GM20431 (cell line): ENCODE measurements around the gene NR2C2.

Experiments used
- in situ Hi-C: fragments of 300-500 bp; cut with MseI, MboI; formaldehyde crosslinking; loops from one replicate; pipeline ENCODE4 v1.15.0; 2020; ENCODE audit warnings: low sequenced_read_pairs; ENCODE audit not compliant: unreplicated experiment

Gene NR2C2

DNA sequence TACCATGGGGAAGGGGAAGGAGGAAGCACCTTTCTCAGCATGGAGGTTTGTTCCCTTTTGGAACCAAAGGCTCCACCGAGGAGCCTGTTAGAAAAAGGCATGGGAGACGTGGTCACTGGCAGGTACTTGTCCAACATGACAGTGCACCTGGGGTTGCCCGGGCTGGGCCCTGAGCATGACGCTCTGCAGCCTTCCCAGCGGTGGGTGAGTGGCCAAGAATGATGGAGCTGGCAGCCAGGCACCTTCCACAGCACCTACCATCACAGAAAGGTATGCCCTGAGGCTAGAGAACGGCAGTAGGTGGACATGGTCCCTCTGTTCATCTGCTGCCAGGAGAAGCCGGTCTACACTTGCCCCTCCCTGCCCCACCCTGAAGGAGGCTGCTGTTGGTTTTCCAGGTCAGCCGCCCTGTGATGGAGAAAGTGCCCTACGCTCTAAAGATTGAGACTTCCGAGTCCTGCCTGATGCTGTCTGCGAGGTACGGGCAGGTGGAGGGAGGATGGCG lies 29.0 kb upstream of the NR2C2 start:
- in situ Hi-C loops, result loop anchor here (25.0 kb wide), 1 partner anchor 281 kb away; no protein-coding TSS in a partner anchor

- in situ Hi-C loops, result loop anchor here (25.0 kb wide), 1 partner anchor 283 kb away; no protein-coding TSS in a partner anchor
These were observed 26.8 kb upstream of the NR2C2 start for GRCh38 chr3:14920536-14920935.

GRCh38 chr3:14921034-14921616 lies 26.3 kb upstream of the NR2C2 start:
- in situ Hi-C loops, result loop anchor here (25.0 kb wide), 1 partner anchor 284 kb away; no protein-coding TSS in a partner anchor

GRCh38 chr3:14921811-14922705 lies 25.3 kb upstream of the NR2C2 start:
- in situ Hi-C loops, result loop anchor here (25.0 kb wide), 1 partner anchor 285 kb away; no protein-coding TSS in a partner anchor

DNA sequence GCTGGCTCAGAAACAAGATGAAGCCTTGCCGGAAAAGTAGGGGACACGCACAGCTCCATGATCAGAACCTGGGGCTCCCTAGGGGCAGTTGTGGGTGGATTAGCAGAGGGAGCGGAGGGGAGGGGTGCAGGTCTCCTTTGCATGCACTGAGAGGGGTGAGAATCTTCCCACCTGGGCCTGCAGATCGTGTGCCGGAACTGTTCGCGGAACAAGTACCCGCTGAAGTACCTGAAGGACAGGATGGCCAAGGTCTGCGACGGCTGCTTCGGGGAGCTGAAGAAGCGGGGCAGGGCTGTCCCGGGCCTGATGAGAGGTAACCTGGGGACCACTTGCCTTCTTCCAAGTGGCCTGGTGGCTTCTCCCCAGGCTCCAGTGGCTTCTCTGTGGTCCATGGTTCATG lies 24.5 kb upstream of the NR2C2 start:
- in situ Hi-C loops, result loop anchor here (25.0 kb wide), 1 partner anchor 286 kb away; no protein-coding TSS in a partner anchor

GRCh38 chr3:14923476-14923875 lies 23.9 kb upstream of the NR2C2 start:
- in situ Hi-C loops, result loop anchor here (25.0 kb wide), 1 partner anchor 286 kb away; no protein-coding TSS in a partner anchor

- in situ Hi-C loops, result no loop called here
These were observed 21.4 kb upstream of the NR2C2 start for GRCh38 chr3:14925729-14926591.

DNA sequence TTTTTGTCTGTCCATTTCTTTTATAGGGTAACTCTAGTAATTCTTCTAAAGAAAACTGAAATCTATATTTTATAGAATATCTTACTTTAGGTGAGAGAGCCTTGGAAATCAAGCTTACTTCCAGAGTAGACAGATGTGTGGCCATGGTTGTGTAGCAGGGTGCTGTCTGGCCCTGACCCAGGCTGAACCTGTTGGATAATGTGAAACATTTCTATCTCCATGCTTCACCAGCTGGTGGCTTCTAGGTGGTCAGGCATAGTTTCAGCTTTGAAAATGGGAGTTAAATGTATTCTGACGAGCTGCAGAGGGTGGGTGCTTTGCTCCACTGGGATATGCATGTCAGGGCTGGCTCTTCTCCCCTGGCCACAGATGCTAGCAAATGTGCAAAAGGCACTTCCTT lies 20.8 kb upstream of the NR2C2 start:
- in situ Hi-C loops, result no loop called here

GRCh38 chr3:14927308-14927707 lies 20.1 kb upstream of the NR2C2 start:
- in situ Hi-C loops, result no loop called here

DNA sequence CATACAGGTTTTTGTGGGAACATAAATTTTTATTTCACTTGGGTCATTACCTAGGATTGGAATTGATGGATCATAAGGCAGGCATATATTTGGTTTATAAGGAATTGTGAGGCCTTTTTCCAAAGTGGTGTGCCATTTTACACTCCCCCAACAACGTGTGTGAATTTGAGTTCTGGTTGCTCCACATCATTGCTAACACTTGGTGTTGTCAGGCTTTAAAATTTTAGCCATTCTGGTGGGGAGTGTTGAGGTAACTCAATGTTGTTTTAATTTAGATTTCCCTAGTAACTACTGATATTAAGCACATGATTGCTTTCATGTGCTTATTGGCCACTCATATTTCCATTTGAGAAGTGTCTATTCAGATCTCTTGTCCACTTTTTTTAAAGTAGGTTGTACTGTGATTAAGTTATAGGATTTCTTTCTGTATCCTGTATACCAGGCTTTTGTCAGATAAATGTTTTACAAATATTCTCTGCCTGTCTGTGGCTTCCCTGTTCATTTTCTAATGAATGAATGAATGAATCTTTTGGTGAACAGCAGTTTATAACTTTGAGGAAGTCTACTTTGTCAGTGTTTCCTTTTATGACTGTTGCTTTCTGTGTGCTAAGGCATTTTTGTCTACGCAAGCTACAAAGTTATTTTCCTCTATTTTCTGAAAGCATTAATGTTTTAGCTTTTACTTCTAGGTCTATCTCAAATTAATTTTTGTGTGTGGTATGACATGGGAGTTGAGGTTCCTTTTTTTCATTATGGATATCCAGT lies 17.9 kb upstream of the NR2C2 start:
- in situ Hi-C loops, result no loop called here

DNA sequence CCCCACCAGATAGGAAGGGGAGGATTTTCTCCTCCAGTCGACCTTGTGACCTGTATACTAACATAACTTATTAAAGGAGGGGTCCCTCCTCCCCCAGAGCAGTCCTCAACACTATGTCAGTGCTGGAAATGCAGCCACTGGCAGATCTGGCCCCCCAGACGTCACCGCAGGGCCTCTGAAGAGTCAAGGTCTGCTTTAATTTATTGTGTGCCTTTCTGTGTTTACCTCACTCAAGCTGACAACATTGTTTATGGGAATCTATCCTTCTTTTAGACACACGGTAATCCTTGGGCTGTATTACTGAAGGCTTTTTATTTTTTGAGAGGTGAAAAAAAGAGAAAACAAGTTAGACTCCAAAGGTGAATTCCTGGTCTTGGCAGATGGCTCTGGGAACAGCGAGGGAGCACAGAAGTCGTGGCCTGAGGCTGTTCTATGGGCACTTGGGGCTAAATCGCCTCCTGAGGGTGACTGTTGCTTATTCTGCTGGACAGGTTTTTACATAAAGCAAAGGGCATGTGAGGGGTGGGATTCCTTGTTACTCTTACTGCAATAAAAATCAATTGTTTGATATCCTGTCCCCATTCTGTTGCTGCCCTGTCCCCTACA lies 13.5 kb upstream of the NR2C2 start:
- in situ Hi-C loops, result no loop called here

GRCh38 chr3:14935592-14936345 lies 11.6 kb upstream of the NR2C2 start:
- in situ Hi-C loops, result no loop called here

DNA sequence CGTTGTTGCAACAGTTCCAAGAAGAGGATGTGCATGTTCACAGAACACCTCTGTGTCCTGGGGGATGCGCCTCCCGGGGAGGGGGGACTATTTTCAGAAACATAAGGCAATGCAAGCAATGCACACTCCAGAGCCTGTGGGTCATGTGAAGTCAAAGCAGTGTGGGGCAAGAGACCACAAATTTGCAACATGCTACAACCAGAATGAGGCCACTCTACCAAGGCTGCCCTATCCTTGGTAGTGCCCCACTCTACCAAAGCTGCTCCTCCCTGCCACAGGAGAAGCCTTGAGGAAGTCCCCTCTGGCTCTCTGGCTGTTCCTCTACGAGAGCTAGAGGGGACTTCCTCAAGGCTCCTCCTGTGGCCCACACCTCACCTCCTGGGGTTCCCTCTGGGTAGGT lies 8.4 kb upstream of the NR2C2 start:
- in situ Hi-C loops, result no loop called here

DNA sequence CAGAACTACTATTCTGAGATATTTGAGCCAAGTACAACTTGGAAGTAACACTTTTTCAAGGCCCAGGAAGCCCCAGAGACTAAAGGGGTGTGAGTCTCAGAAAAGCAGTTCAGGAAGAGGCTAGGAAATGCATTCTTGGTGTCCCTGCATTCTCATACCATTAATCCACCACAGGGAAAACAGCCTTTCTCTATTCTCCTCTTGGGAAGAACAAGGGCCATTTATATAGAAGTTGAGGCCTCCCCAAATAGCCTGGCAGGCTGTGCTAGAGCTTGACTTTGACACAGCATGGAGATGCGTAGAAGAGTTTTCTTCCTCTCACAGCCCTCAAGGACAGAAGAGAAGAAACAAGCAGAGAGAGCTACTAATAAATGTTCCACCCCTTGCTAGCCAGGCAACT lies 5.5 kb upstream of the NR2C2 start:
- in situ Hi-C loops, result no loop called here

- in situ Hi-C loops, result no loop called here
These were observed 4.3 kb upstream of the NR2C2 start for GRCh38 chr3:14943042-14943441.

- in situ Hi-C loops, result no loop called here
These were observed 1.1 kb upstream of the NR2C2 start for GRCh38 chr3:14946236-14946635.

DNA sequence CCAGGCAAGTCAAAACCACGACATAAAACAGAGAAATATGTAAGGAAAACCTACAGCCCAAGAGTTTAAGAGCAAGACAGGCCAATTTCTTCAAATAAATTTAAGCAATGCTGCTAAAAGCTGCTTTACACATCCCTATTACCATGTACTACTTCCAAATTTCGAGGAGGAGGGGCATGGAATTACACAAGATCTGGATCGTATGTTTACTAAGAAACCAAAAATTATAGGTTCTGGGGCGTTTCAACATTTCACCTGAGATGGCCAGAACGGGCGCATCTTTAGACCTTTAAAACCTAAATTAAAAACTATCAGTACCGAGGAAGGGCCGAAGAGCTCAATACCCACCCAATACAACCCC lies 664 bp upstream of the NR2C2 start:
- in situ Hi-C loops, result no loop called here

- in situ Hi-C loops, result no loop called here
These were observed 664 bp downstream of the NR2C2 start for GRCh38 chr3:14947886-14948608.
